ENCODE results near the gene SPATA2.

The SPATA2 gene

DNA sequence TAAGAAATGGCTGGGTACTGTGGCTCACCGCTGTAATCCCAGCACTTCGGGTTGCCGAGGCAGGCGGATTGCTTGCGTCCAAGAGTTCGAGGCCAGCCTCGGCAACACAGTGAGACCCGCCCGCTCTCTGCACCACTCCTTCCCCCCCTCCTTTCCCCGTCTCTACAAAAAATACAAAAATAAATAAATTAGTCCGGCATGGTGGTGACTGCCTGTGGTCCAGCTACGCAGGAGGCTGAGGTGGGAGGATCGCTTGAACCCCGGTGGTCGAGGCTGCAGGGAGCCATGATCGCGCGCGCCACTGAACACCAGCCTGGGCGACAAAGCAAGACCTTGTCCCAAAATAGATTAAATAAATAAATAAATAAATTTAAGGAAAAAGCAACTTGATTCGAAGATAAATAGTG, 20.4 kb upstream of the SPATA2 start:
- H3K27ac ChIP-seq (ENCODE audit: low read depth, low read length), result no peak overlapping the region
- no peaks in the 10 kb centered on the region for H3K9me3 ChIP-seq (ENCODE audit: control insufficient read depth in 5 of 5, low read length in 5 of 5)
- no peaks in the 10 kb centered on the region for H3K27me3 ChIP-seq (ENCODE audit: control insufficient read depth in 5 of 5, insufficient read depth in 4 of 5, low read length in 5 of 5)
- peak overlapping the region in 3 of 5 donors; percentile 39 to 76 (median 72) for H3K9ac ChIP-seq (ENCODE audit: low read length in 5 of 5)
- peak overlapping the region; percentile 55 to 94 (median 87) for H3K4me3 ChIP-seq (ENCODE audit: low read depth in 1 of 5, low read length in 5 of 5)
- H3K36me3 ChIP-seq (ENCODE audit: control insufficient read depth in 5 of 5, insufficient read depth in 5 of 5, low read length in 5 of 5), result peaks cover 0 to 5% (median 0%) of the 10 kb centered on the region in 5 donors
- peaks cover 8 to 45% (median 38%) of the 10 kb centered on the region in 5 donors for H3K4me1 ChIP-seq (ENCODE audit: control insufficient read depth in 5 of 5, insufficient read depth in 5 of 5, low read length in 5 of 5)

- Histone ChIP-seq H3K27ac (ENCODE audit: low read depth, low read length) (no peak overlapping the region), H3K9me3 (ENCODE audit: control insufficient read depth in 5 of 5, low read length in 5 of 5) (no peaks in the 10 kb centered on the region), H3K4me3 (ENCODE audit: low read depth in 1 of 5, low read length in 5 of 5) (no peak overlapping the region), H3K36me3 (ENCODE audit: control insufficient read depth in 5 of 5, insufficient read depth in 5 of 5, low read length in 5 of 5) (no peaks in the 10 kb centered on the region), H3K4me1 (ENCODE audit: control insufficient read depth in 5 of 5, insufficient read depth in 5 of 5, low read length in 5 of 5) (no peaks in the 10 kb centered on the region), H3K9ac (ENCODE audit: low read length in 5 of 5) (no peak overlapping the region), H3K27me3 (ENCODE audit: control insufficient read depth in 5 of 5, insufficient read depth in 4 of 5, low read length in 5 of 5) (peaks cover 0 to 2% (median 0%) of the 10 kb centered on the region in 5 donors)
Measured at GRCh38 chr20:49929142-49929494, 13.8 kb upstream of the SPATA2 start.

- no peaks in the 10 kb centered on the region for H3K36me3 ChIP-seq (ENCODE audit: control insufficient read depth in 5 of 5, insufficient read depth in 5 of 5, low read length in 5 of 5)
- H3K4me1 ChIP-seq (ENCODE audit: control insufficient read depth in 5 of 5, insufficient read depth in 5 of 5, low read length in 5 of 5), result no peaks in the 10 kb centered on the region
- H3K9ac ChIP-seq (ENCODE audit: low read length in 5 of 5), result no peak overlapping the region
- H3K27ac ChIP-seq (ENCODE audit: low read depth, low read length), result no peak overlapping the region
- H3K27me3 ChIP-seq (ENCODE audit: control insufficient read depth in 5 of 5, insufficient read depth in 4 of 5, low read length in 5 of 5), result peaks cover 0 to 2% (median 0%) of the 10 kb centered on the region in 5 donors
- H3K4me3 ChIP-seq (ENCODE audit: low read depth in 1 of 5, low read length in 5 of 5), result no peak overlapping the region
- no peaks in the 10 kb centered on the region for H3K9me3 ChIP-seq (ENCODE audit: control insufficient read depth in 5 of 5, low read length in 5 of 5)
Measured at GRCh38 chr20:49928411-49929141, 13.2 kb upstream of the SPATA2 start.

DNA sequence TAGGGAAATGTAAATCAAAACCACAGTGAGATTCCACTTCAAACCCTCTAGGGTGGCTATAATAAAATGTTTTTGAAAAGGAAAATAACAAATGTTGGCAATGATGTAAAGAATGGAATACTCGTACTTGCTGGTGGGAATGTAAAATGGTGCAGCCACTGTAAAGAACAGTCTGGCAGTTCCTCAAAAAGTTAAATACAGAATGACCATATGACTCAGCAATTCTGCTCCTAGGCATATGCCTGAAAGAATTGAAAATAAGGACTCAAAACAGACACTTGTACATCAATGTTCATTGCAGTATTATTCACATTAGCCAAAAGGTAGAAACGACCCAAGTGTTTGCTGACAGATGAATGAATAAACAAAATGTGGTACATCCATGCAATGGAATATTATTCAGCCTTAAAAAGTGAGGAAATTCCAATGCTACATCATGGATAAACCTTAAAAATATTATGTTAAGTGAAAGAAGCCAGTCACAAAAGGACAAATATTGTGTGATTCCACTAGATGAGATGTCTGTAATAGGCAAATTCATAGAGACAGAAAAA, 10.6 kb upstream of the SPATA2 start:
- H3K27me3 ChIP-seq (ENCODE audit: control insufficient read depth in 5 of 5, insufficient read depth in 4 of 5, low read length in 5 of 5), result peaks cover 0 to 4% (median 0%) of the 10 kb centered on the region in 5 donors
- H3K36me3 ChIP-seq (ENCODE audit: control insufficient read depth in 5 of 5, insufficient read depth in 5 of 5, low read length in 5 of 5), result no peaks in the 10 kb centered on the region
- H3K4me1 ChIP-seq (ENCODE audit: control insufficient read depth in 5 of 5, insufficient read depth in 5 of 5, low read length in 5 of 5), result no peaks in the 10 kb centered on the region
- H3K9me3 ChIP-seq (ENCODE audit: control insufficient read depth in 5 of 5, low read length in 5 of 5), result no peaks in the 10 kb centered on the region
- H3K27ac ChIP-seq (ENCODE audit: low read depth, low read length), result no peak overlapping the region
- no peak overlapping the region for H3K9ac ChIP-seq (ENCODE audit: low read length in 5 of 5)
- H3K4me3 ChIP-seq (ENCODE audit: low read depth in 1 of 5, low read length in 5 of 5), result no peak overlapping the region

- no peaks in the 10 kb centered on the region for H3K4me1 ChIP-seq (ENCODE audit: control insufficient read depth in 5 of 5, insufficient read depth in 5 of 5, low read length in 5 of 5)
- H3K9ac ChIP-seq (ENCODE audit: low read length in 5 of 5), result no peak overlapping the region
- no peak overlapping the region for H3K4me3 ChIP-seq (ENCODE audit: low read depth in 1 of 5, low read length in 5 of 5)
- no peaks in the 10 kb centered on the region for H3K36me3 ChIP-seq (ENCODE audit: control insufficient read depth in 5 of 5, insufficient read depth in 5 of 5, low read length in 5 of 5)
- H3K27ac ChIP-seq (ENCODE audit: low read depth, low read length), result no peak overlapping the region
- peaks cover 0 to 4% (median 0%) of the 10 kb centered on the region in 5 donors for H3K27me3 ChIP-seq (ENCODE audit: control insufficient read depth in 5 of 5, insufficient read depth in 4 of 5, low read length in 5 of 5)
- no peaks in the 10 kb centered on the region for H3K9me3 ChIP-seq (ENCODE audit: control insufficient read depth in 5 of 5, low read length in 5 of 5)
Measured at GRCh38 chr20:49924247-49924646, 8.9 kb upstream of the SPATA2 start.

DNA sequence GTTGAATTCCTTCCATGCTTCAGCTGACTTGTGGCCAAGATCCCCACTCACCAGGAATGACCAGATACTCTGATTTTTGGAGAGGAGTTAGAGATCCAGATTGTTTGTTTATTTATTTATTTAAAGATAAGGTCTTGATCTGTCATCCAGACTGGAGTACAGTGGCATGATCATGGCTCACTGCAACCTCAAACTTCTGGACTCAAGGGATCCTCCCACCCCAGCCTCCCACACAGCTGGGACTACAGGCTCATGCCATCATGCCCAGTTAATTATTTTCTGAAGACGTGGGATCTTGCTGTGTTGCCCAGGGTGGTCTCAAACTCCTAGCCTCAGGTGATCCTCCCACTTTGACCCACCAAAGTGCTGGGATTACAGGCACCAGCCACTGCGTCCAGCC, 4.1 kb upstream of the SPATA2 start:
- peaks cover 0 to 4% (median 0%) of the 10 kb centered on the region in 5 donors for H3K27me3 ChIP-seq (ENCODE audit: control insufficient read depth in 5 of 5, insufficient read depth in 4 of 5, low read length in 5 of 5)
- no peaks in the 10 kb centered on the region for H3K36me3 ChIP-seq (ENCODE audit: control insufficient read depth in 5 of 5, insufficient read depth in 5 of 5, low read length in 5 of 5)
- no peak overlapping the region for H3K27ac ChIP-seq (ENCODE audit: low read depth, low read length)
- no peak overlapping the region for H3K4me3 ChIP-seq (ENCODE audit: low read depth in 1 of 5, low read length in 5 of 5)
- no peaks in the 10 kb centered on the region for H3K9me3 ChIP-seq (ENCODE audit: control insufficient read depth in 5 of 5, low read length in 5 of 5)
- peaks cover 5 to 16% (median 11%) of the 10 kb centered on the region in 5 donors for H3K4me1 ChIP-seq (ENCODE audit: control insufficient read depth in 5 of 5, insufficient read depth in 5 of 5, low read length in 5 of 5)
- no peak overlapping the region for H3K9ac ChIP-seq (ENCODE audit: low read length in 5 of 5)

DNA sequence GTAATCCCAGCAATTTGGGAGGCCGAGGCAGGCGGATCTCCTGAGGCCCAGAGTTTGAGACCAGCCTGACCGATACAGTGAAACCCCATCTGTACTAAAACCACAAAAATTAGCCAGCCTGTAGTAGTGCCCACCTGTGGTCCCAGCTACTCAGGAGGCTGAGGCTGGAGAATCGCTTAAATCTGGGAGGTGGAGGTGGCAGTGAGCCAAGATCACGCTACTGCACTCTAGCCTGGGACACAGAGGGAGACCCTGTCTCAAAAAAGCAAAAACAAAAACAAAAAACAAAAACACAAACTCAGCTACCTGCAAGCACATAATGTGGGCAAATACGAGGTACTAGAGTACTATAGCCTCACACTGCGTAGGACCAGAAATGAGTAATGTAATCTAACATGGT, 3.7 kb upstream of the SPATA2 start:
- no peak overlapping the region for H3K4me3 ChIP-seq (ENCODE audit: low read depth in 1 of 5, low read length in 5 of 5)
- no peak overlapping the region for H3K9ac ChIP-seq (ENCODE audit: low read length in 5 of 5)
- H3K36me3 ChIP-seq (ENCODE audit: control insufficient read depth in 5 of 5, insufficient read depth in 5 of 5, low read length in 5 of 5), result no peaks in the 10 kb centered on the region
- H3K27me3 ChIP-seq (ENCODE audit: control insufficient read depth in 5 of 5, insufficient read depth in 4 of 5, low read length in 5 of 5), result peaks cover 0 to 4% (median 0%) of the 10 kb centered on the region in 5 donors
- H3K4me1 ChIP-seq (ENCODE audit: control insufficient read depth in 5 of 5, insufficient read depth in 5 of 5, low read length in 5 of 5), result peaks cover 10 to 20% (median 15%) of the 10 kb centered on the region in 5 donors
- H3K27ac ChIP-seq (ENCODE audit: low read depth, low read length), result no peak overlapping the region
- H3K9me3 ChIP-seq (ENCODE audit: control insufficient read depth in 5 of 5, low read length in 5 of 5), result no peaks in the 10 kb centered on the region

- H3K27ac ChIP-seq (ENCODE audit: low read depth, low read length), result no peak overlapping the region
- no peaks in the 10 kb centered on the region for H3K9me3 ChIP-seq (ENCODE audit: control insufficient read depth in 5 of 5, low read length in 5 of 5)
- peaks cover 12 to 26% (median 21%) of the 10 kb centered on the region in 5 donors for H3K4me1 ChIP-seq (ENCODE audit: control insufficient read depth in 5 of 5, insufficient read depth in 5 of 5, low read length in 5 of 5)
- H3K9ac ChIP-seq (ENCODE audit: low read length in 5 of 5), result no peak overlapping the region
- peaks cover 0 to 3% (median 0%) of the 10 kb centered on the region in 5 donors for H3K27me3 ChIP-seq (ENCODE audit: control insufficient read depth in 5 of 5, insufficient read depth in 4 of 5, low read length in 5 of 5)
- H3K36me3 ChIP-seq (ENCODE audit: control insufficient read depth in 5 of 5, insufficient read depth in 5 of 5, low read length in 5 of 5), result no peaks in the 10 kb centered on the region
- no peak overlapping the region for H3K4me3 ChIP-seq (ENCODE audit: low read depth in 1 of 5, low read length in 5 of 5)
Measured at GRCh38 chr20:49918446-49918845, 3.1 kb upstream of the SPATA2 start.

DNA sequence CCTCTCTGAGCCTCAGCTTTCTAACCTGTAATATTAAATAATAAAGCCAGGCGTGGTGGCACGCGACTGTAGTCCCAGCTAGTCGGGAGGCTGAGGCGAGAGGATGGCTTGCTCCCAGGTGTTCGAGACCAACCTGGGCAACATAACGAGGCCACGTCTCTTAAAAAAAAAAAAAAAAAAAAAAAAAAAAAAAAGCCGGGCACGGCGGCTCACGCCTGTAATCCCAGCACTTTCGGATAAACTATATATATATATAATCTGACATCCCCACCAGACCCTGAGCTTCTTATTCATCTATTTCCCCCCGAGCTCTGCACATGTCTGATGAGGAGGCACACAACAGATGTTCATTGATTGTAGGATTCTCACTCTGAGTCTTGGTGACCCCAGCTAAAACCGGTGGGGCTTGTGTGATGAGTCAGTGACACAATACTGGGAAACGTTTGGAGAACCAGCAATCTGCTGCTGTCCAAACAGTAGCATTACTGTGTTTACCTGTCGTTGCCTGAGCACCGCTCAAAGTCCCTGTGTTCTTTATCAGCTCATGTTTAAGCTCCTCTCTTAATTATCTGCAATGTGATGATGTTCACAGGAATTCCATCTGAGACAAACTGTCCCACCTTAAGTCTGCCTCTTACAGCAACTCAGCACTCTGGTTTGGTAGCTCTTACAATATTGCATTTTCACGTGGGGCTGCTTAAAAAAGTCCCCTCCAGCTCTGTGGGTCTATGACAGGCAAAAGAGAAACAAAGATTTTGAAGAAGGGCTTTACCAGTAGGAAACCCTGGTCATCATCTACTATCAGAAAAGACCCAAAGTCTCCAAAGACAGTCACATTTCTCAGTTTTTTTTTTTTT, 1.0 kb upstream of the SPATA2 start:
- no peaks in the 10 kb centered on the region for H3K9me3 ChIP-seq (ENCODE audit: control insufficient read depth in 5 of 5, low read length in 5 of 5)
- peak overlapping the region in 4 of 5 donors; percentile 93 to 97 (median 95) for H3K9ac ChIP-seq (ENCODE audit: low read length in 5 of 5)

GRCh38 chr20:49915118-49915379, 280 bp downstream of the SPATA2 start:
- H3K27ac ChIP-seq (ENCODE audit: low read depth, low read length), result peak overlapping the region; percentile 99
- H3K36me3 ChIP-seq (ENCODE audit: control insufficient read depth in 5 of 5, insufficient read depth in 5 of 5, low read length in 5 of 5), result peaks cover 0 to 4% (median 0%) of the 10 kb centered on the region in 5 donors
- peak overlapping the region; percentile 79 to 100 (median 94) for H3K4me3 ChIP-seq (ENCODE audit: low read depth in 1 of 5, low read length in 5 of 5)
- H3K9ac ChIP-seq (ENCODE audit: low read length in 5 of 5), result peak overlapping the region; percentile 28 to 97 (median 95)
- H3K27me3 ChIP-seq (ENCODE audit: control insufficient read depth in 5 of 5, insufficient read depth in 4 of 5, low read length in 5 of 5), result no peaks in the 10 kb centered on the region
- peaks cover 12 to 33% (median 26%) of the 10 kb centered on the region in 5 donors for H3K4me1 ChIP-seq (ENCODE audit: control insufficient read depth in 5 of 5, insufficient read depth in 5 of 5, low read length in 5 of 5)
- no peaks in the 10 kb centered on the region for H3K9me3 ChIP-seq (ENCODE audit: control insufficient read depth in 5 of 5, low read length in 5 of 5)

More for the DNA sequence above, 1.0 kb upstream of the SPATA2 start:
- Histone ChIP-seq H3K27me3 (ENCODE audit: control insufficient read depth in 5 of 5, insufficient read depth in 4 of 5, low read length in 5 of 5) (no peaks in the 10 kb centered on the region), H3K27ac (ENCODE audit: low read depth, low read length) (peak overlapping the region; percentile 99), H3K36me3 (ENCODE audit: control insufficient read depth in 5 of 5, insufficient read depth in 5 of 5, low read length in 5 of 5) (no peaks in the 10 kb centered on the region), H3K4me1 (ENCODE audit: control insufficient read depth in 5 of 5, insufficient read depth in 5 of 5, low read length in 5 of 5) (peaks cover 12 to 29% (median 26%) of the 10 kb centered on the region in 5 donors), H3K4me3 (ENCODE audit: low read depth in 1 of 5, low read length in 5 of 5) (peak overlapping the region; percentile 79 to 100 (median 95))

Measured in subcutaneous abdominal adipose tissue (tissue), 5 donors.